ENCODE measurements around the gene FIS1. TPM values are rescaled to one million over a fixed set of nuclear protein-coding genes. Genes with fewer than 3 reads are reported as not detected.

Gene FIS1
- total and polyA plus RNA-seq, 2 experiments from 2014 or later = 130 to 131 TPM

DNA sequence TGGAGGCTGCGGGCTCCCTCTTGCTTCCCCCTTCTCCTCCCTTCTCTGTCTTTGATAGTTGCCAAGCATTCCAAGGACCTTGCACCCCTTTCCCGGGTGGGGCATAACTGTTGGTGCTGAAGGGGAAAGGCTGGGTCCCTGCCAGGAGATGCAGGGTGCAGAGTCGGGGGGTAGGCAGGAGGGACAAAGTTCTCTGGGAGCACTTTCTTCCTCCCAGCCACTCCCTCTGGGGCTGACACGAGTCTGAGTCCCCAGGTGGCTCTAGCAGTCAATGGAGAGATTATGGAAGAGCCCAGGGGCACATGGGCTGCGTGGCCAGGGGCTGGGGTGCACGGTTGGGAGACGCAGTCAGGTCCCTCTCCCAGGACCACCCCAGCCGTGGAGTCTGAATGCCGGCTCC is 9.4 kb downstream of the FIS1 start:
- peaks cover 47% of the 10 kb centered on the region for H3K4me1 ChIP-seq (ENCODE audit: insufficient read depth)
- Mint-ChIP-seq H3K4me1 (peaks cover 35% of the 10 kb centered on the region), H3K36me3 (ENCODE audit: low read depth) (peaks cover 11% of the 10 kb centered on the region), H3K9me3 (no peaks in the 10 kb centered on the region), H3K27me3 (ENCODE audit: insufficient read depth, low read depth, poor library complexity) (peaks cover 18% of the 10 kb centered on the region), H3K27ac (no peak overlapping the region), H3K4me3 (no peak overlapping the region)
- no peaks in the 10 kb centered on the region for H3K79me2 ChIP-seq (replicated peaks; ENCODE audit: insufficient read depth)
- TF ChIP-seq, protein P1, sequence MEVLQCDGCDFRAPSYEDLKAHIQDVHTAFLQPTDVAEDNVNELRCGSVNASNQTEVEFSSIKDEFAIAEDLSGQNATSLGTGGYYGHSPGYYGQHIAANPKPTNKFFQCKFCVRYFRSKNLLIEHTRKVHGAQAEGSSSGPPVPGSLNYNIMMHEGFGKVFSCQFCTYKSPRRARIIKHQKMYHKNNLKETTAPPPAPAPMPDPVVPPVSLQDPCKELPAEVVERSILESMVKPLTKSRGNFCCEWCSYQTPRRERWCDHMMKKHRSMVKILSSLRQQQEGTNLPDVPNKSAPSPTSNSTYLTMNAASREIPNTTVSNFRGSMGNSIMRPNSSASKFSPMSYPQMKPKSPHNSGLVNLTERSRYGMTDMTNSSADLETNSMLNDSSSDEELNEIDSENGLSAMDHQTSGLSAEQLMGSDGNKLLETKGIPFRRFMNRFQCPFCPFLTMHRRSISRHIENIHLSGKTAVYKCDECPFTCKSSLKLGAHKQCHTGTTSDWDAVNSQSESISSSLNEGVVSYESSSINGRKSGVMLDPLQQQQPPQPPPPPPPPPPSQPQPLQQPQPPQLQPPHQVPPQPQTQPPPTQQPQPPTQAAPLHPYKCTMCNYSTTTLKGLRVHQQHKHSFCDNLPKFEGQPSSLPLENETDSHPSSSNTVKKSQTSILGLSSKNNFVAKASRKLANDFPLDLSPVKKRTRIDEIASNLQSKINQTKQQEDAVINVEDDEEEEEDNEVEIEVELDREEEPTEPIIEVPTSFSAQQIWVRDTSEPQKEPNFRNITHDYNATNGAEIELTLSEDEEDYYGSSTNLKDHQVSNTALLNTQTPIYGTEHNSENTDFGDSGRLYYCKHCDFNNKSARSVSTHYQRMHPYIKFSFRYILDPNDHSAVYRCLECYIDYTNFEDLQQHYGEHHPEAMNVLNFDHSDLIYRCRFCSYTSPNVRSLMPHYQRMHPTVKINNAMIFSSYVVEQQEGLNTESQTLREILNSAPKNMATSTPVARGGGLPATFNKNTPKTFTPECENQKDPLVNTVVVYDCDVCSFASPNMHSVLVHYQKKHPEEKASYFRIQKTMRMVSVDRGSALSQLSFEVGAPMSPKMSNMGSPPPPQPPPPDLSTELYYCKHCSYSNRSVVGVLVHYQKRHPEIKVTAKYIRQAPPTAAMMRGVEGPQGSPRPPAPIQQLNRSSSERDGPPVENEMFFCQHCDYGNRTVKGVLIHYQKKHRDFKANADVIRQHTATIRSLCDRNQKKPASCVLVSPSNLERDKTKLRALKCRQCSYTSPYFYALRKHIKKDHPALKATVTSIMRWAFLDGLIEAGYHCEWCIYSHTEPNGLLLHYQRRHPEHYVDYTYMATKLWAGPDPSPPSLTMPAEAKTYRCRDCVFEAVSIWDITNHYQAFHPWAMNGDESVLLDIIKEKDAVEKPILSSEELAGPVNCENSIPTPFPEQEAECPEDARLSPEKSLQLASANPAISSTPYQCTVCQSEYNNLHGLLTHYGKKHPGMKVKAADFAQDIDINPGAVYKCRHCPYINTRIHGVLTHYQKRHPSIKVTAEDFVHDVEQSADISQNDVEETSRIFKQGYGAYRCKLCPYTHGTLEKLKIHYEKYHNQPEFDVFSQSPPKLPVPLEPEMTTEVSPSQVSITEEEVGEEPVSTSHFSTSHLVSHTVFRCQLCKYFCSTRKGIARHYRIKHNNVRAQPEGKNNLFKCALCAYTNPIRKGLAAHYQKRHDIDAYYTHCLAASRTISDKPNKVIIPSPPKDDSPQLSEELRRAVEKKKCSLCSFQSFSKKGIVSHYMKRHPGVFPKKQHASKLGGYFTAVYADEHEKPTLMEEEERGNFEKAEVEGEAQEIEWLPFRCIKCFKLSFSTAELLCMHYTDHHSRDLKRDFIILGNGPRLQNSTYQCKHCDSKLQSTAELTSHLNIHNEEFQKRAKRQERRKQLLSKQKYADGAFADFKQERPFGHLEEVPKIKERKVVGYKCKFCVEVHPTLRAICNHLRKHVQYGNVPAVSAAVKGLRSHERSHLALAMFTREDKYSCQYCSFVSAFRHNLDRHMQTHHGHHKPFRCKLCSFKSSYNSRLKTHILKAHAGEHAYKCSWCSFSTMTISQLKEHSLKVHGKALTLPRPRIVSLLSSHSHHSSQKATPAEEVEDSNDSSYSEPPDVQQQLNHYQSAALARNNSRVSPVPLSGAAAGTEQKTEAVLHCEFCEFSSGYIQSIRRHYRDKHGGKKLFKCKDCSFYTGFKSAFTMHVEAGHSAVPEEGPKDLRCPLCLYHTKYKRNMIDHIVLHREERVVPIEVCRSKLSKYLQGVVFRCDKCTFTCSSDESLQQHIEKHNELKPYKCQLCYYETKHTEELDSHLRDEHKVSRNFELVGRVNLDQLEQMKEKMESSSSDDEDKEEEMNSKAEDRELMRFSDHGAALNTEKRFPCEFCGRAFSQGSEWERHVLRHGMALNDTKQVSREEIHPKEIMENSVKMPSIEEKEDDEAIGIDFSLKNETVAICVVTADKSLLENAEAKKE (CRISPR knock-in tag; IDR thresholded peaks at IDR 0.05) = no peak
- TF ChIP-seq JUNB (IDR thresholded peaks at IDR 0.05; ENCODE audit: unreplicated experiment) = no peak
- TF ChIP-seq EZH2phosphoT487 (IDR thresholded peaks at IDR 0.05; ENCODE audit: unreplicated experiment) = no peak
- no peak for TF ChIP-seq EZH2 (IDR thresholded peaks at IDR 0.05; ENCODE audit: low read depth, unreplicated experiment)
- TF ChIP-seq POLR2AphosphoS5 (IDR thresholded peaks at IDR 0.05; ENCODE audit: low read depth) = no peak; the same call in 1 of the 2 replicates
- no peak for TF ChIP-seq ZNF114 (CRISPR knock-in tag; IDR thresholded peaks at IDR 0.05)
- no peak for TF ChIP-seq STAT1 (IDR thresholded peaks at IDR 0.05; ENCODE audit: unreplicated experiment)
- no peak for TF ChIP-seq CREB1 (CRISPR knock-in tag; IDR thresholded peaks at IDR 0.05; ENCODE audit: low read depth)
- TF ChIP-seq, protein P2, sequence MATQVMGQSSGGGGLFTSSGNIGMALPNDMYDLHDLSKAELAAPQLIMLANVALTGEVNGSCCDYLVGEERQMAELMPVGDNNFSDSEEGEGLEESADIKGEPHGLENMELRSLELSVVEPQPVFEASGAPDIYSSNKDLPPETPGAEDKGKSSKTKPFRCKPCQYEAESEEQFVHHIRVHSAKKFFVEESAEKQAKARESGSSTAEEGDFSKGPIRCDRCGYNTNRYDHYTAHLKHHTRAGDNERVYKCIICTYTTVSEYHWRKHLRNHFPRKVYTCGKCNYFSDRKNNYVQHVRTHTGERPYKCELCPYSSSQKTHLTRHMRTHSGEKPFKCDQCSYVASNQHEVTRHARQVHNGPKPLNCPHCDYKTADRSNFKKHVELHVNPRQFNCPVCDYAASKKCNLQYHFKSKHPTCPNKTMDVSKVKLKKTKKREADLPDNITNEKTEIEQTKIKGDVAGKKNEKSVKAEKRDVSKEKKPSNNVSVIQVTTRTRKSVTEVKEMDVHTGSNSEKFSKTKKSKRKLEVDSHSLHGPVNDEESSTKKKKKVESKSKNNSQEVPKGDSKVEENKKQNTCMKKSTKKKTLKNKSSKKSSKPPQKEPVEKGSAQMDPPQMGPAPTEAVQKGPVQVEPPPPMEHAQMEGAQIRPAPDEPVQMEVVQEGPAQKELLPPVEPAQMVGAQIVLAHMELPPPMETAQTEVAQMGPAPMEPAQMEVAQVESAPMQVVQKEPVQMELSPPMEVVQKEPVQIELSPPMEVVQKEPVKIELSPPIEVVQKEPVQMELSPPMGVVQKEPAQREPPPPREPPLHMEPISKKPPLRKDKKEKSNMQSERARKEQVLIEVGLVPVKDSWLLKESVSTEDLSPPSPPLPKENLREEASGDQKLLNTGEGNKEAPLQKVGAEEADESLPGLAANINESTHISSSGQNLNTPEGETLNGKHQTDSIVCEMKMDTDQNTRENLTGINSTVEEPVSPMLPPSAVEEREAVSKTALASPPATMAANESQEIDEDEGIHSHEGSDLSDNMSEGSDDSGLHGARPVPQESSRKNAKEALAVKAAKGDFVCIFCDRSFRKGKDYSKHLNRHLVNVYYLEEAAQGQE (IDR thresholded peaks at IDR 0.05; ENCODE audit: unreplicated experiment) = no peak
- no peak for TF ChIP-seq NANOG (IDR thresholded peaks at IDR 0.05; ENCODE audit: borderline replicate concordance)
- TF ChIP-seq, protein P3, sequence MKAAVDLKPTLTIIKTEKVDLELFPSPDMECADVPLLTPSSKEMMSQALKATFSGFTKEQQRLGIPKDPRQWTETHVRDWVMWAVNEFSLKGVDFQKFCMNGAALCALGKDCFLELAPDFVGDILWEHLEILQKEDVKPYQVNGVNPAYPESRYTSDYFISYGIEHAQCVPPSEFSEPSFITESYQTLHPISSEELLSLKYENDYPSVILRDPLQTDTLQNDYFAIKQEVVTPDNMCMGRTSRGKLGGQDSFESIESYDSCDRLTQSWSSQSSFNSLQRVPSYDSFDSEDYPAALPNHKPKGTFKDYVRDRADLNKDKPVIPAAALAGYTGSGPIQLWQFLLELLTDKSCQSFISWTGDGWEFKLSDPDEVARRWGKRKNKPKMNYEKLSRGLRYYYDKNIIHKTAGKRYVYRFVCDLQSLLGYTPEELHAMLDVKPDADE (IDR thresholded peaks at IDR 0.05) = no peak
- TF ChIP-seq, protein P4, sequence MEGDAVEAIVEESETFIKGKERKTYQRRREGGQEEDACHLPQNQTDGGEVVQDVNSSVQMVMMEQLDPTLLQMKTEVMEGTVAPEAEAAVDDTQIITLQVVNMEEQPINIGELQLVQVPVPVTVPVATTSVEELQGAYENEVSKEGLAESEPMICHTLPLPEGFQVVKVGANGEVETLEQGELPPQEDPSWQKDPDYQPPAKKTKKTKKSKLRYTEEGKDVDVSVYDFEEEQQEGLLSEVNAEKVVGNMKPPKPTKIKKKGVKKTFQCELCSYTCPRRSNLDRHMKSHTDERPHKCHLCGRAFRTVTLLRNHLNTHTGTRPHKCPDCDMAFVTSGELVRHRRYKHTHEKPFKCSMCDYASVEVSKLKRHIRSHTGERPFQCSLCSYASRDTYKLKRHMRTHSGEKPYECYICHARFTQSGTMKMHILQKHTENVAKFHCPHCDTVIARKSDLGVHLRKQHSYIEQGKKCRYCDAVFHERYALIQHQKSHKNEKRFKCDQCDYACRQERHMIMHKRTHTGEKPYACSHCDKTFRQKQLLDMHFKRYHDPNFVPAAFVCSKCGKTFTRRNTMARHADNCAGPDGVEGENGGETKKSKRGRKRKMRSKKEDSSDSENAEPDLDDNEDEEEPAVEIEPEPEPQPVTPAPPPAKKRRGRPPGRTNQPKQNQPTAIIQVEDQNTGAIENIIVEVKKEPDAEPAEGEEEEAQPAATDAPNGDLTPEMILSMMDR (conservative IDR thresholded peaks at IDR 0.05; ENCODE audit: low read depth in 2 of 2) = no peak
- no peak for TF ChIP-seq ZNF331 (CRISPR knock-in tag; IDR thresholded peaks at IDR 0.05; ENCODE audit: low read depth)
- no peak overlapping the region for H3K27ac ChIP-seq (ENCODE audit: low read depth)
- no peaks in the 10 kb centered on the region for H3K36me3 ChIP-seq (ENCODE audit: insufficient read depth)
- H3K4me2 ChIP-seq = no peak overlapping the region
- no peak for ATAC-seq
- peaks cover 31% of the 10 kb centered on the region for H3F3A ChIP-seq (replicated peaks; ENCODE audit: low read depth)
- no peaks in the 10 kb centered on the region for H3K9me2 ChIP-seq (ENCODE audit: insufficient read depth)
- no peaks in the 10 kb centered on the region; the same call in 1 of the 2 replicates for H4K20me1 ChIP-seq (replicated peaks; ENCODE audit: insufficient read depth)
- H3K4me3 ChIP-seq = no peak overlapping the region
- no peak for DNase-seq (ENCODE audit: low spot score)
- no peak overlapping the region for H2AFZ ChIP-seq
- H3K27me3 ChIP-seq (ENCODE audit: insufficient read depth) = no peaks in the 10 kb centered on the region
